OCI-LY1 (cell line): ENCODE results near the gene KMT2A.

Experiments used
- H2AFZ ChIP-seq: fragments of 200-600 bp; sonication (generic), shearing (Covaris generic); 2 replicates; pipeline ENCODE4 v1.6.0; 2014; ENCODE audit warnings: antibody characterized with exemption, mild to moderate bottlenecking, low read length
- H3F3A ChIP-seq: fragments of 200-600 bp; sonication (generic), shearing (Covaris generic); 2 replicates; pipeline ENCODE4 v1.6.0; 2014; ENCODE audit warnings: mild to moderate bottlenecking, antibody characterized with exemption, low read length, moderate library complexity; ENCODE audit not compliant: insufficient read depth
- H3K27ac ChIP-seq: fragments of 200-600 bp; sonication (generic); 2 replicates; pipeline ENCODE4 v1.5.1; 2014; ENCODE audit warnings: low read length, mixed run types, mild to moderate bottlenecking, low read depth; ENCODE audit not compliant: poor library complexity, severe bottlenecking
- H3K27me3 ChIP-seq: fragments of 200-600 bp; sonication (generic); 2 replicates; pipeline ENCODE4 v1.6.0; 2014; ENCODE audit warnings: antibody characterized with exemption, mild to moderate bottlenecking, low read length, moderate library complexity; ENCODE audit not compliant: insufficient read depth
- H3K36me3 ChIP-seq: fragments of 200-600 bp; sonication (generic); 2 replicates; pipeline ENCODE4 v1.6.1; 2014; ENCODE audit warnings: mild to moderate bottlenecking, antibody characterized with exemption, low read length, moderate library complexity, mixed read lengths; ENCODE audit not compliant: insufficient read depth
- H3K4me1 ChIP-seq: fragments of 200-600 bp; sonication (generic); 2 replicates; pipeline ENCODE4 v1.5.1; 2014; ENCODE audit warnings: mild to moderate bottlenecking, low read length, moderate library complexity; ENCODE audit not compliant: insufficient read depth, severe bottlenecking
- H3K4me2 ChIP-seq: fragments of 200-600 bp; sonication (generic), shearing (Covaris generic); 2 replicates; pipeline ENCODE4 v1.6.1; 2014; ENCODE audit warnings: low read length
- H3K4me3 ChIP-seq: fragments of 200-600 bp; sonication (generic); 2 replicates; pipeline ENCODE4 v1.5.1; 2014; ENCODE audit warnings: low read length, low read depth, mild to moderate bottlenecking, mixed read lengths; ENCODE audit not compliant: poor library complexity, severe bottlenecking
- H3K79me2 ChIP-seq: fragments of 200-600 bp; shearing (Covaris generic); 2 replicates; pipeline ENCODE4 v1.6.1; 2016; ENCODE audit warnings: mixed run types, low read length, mixed read lengths; ENCODE audit not compliant: insufficient read depth
- H3K9ac ChIP-seq: fragments of 200-600 bp; sonication (generic), shearing (Covaris generic); 2 replicates; pipeline ENCODE4 v1.6.1; 2014; ENCODE audit warnings: mild to moderate bottlenecking, low read length, mixed read lengths
- H3K9me2 ChIP-seq: fragments of 200-600 bp; sonication (generic), shearing (Covaris generic); 2 replicates; pipeline ENCODE4 v1.6.1; 2014; ENCODE audit warnings: low read depth, mild to moderate bottlenecking, low read length, mixed read lengths
- H3K9me3 ChIP-seq: fragments of 200-600 bp; shearing (Covaris generic); 2 replicates; pipeline ENCODE4 v1.6.1; 2014; ENCODE audit warnings: low read length, mixed read lengths
- H4K20me1 ChIP-seq: fragments of 200-600 bp; sonication (generic), shearing (Covaris generic); 2 replicates; pipeline ENCODE4 v1.6.0; 2016; ENCODE audit warnings: mild to moderate bottlenecking, low read length; ENCODE audit not compliant: insufficient read depth
- CTCF ChIP-seq: fragments of 200-600 bp; sonication (generic), shearing (Covaris generic); IDR thresholded peaks from 2 replicates; pipeline ENCODE4 v1.5.1; 2017; ENCODE audit warnings: mild to moderate bottlenecking, antibody characterized with exemption, low read length, moderate library complexity, mixed read lengths
- EZH2 ChIP-seq: fragments of 200-600 bp; sonication (generic), shearing (Covaris generic); IDR thresholded peaks from 2 replicates; pipeline ENCODE4 v1.8.0; 2017; ENCODE audit warnings: borderline replicate concordance, mixed run types, mild to moderate bottlenecking, antibody characterized with exemption, low read length, moderate library complexity, mixed read lengths

The KMT2A gene

GRCh38 chr11:118503216-118503615, 66.9 kb downstream of the KMT2A start:
- Histone ChIP-seq H4K20me1 (no peaks in the 10 kb centered on the region), H2AFZ (no peak overlapping the region), H3K4me1 (no peaks in the 10 kb centered on the region), H3F3A (no peaks in the 10 kb centered on the region), H3K36me3 (peaks cover 96% of the 10 kb centered on the region), H3K9me3 (no peaks in the 10 kb centered on the region), H3K9ac (no peak overlapping the region), H3K27ac (no peak overlapping the region), H3K4me2 (no peak overlapping the region), H3K9me2 (no peaks in the 10 kb centered on the region), H3K4me3 (no peak overlapping the region), H3K27me3 (no peaks in the 10 kb centered on the region), H3K79me2 (no peaks in the 10 kb centered on the region)
- TF ChIP-seq CTCF (no peak), EZH2 (no peak)

- TF ChIP-seq EZH2 (no peak), CTCF (no peak)
- H3K4me3 ChIP-seq, result no peak overlapping the region
- H3K79me2 ChIP-seq, result no peaks in the 10 kb centered on the region
- H3F3A ChIP-seq, result no peaks in the 10 kb centered on the region
- no peak overlapping the region for H2AFZ ChIP-seq
- H3K4me2 ChIP-seq, result no peak overlapping the region
- no peak overlapping the region for H3K9ac ChIP-seq
- no peaks in the 10 kb centered on the region for H3K9me3 ChIP-seq
- H3K9me2 ChIP-seq, result no peaks in the 10 kb centered on the region
- H3K27ac ChIP-seq, result no peak overlapping the region
- H3K36me3 ChIP-seq, result peaks cover 84% of the 10 kb centered on the region
- no peaks in the 10 kb centered on the region for H3K4me1 ChIP-seq
- H3K27me3 ChIP-seq, result no peaks in the 10 kb centered on the region
- H4K20me1 ChIP-seq, result no peaks in the 10 kb centered on the region
Measured at GRCh38 chr11:118511601-118512000, 75.3 kb downstream of the KMT2A start.

- Histone ChIP-seq H4K20me1 (no peaks in the 10 kb centered on the region), H3K27me3 (no peaks in the 10 kb centered on the region), H3K27ac (no peak overlapping the region), H3K9me2 (no peaks in the 10 kb centered on the region), H2AFZ (no peak overlapping the region), H3K36me3 (peaks cover 69% of the 10 kb centered on the region), H3K79me2 (no peaks in the 10 kb centered on the region), H3K4me2 (no peak overlapping the region), H3K9me3 (no peaks in the 10 kb centered on the region), H3F3A (no peaks in the 10 kb centered on the region), H3K9ac (no peak overlapping the region), H3K4me1 (no peaks in the 10 kb centered on the region), H3K4me3 (no peak overlapping the region)
- TF ChIP-seq EZH2 (no peak), CTCF (no peak)
Measured at GRCh38 chr11:118514103-118514502, 77.8 kb downstream of the KMT2A start.
